HG02798 (cell line): ENCODE results near the gene CLEC4F.

Experiments used
- ATAC-seq: cut with Tn5 transposase; IDR thresholded peaks from one replicate; pipeline ENCODE4 v1.9.1; 2021; ENCODE audit warnings: mild to moderate bottlenecking; ENCODE audit not compliant: unreplicated experiment, poor library complexity

CLEC4F gene

GRCh38 chr2:70790136-70790828, 30.1 kb downstream of the CLEC4F start, which contains the start of gene FIGLA:
FIGLA (minus strand) TSS chr2:70790643; CDS start chr2:70790638, 5 bp downstream.
- ATAC-seq: no peak

- no peak for ATAC-seq
Measured at GRCh38 chr2:70789304-70790135, 30.9 kb downstream of the CLEC4F start.

- ATAC-seq: no peak
Measured at GRCh38 chr2:70785137-70785911, 35.1 kb downstream of the CLEC4F start.

GRCh38 chr2:70784320-70784719, 36.1 kb downstream of the CLEC4F start:
- no peak for ATAC-seq

GRCh38 chr2:70779911-70780545, 40.4 kb downstream of the CLEC4F start:
- no peak for ATAC-seq

- ATAC-seq: no peak
Measured at GRCh38 chr2:70779491-70779890, 40.9 kb downstream of the CLEC4F start.

GRCh38 chr2:70778676-70779075, 41.7 kb downstream of the CLEC4F start:
- ATAC-seq: no peak

- no peak for ATAC-seq
Measured at GRCh38 chr2:70777450-70777849, 42.9 kb downstream of the CLEC4F start.

- no peak for ATAC-seq
Measured at GRCh38 chr2:70776266-70776665, 44.1 kb downstream of the CLEC4F start.

- ATAC-seq: no peak
Measured at GRCh38 chr2:70775141-70775540, 45.3 kb downstream of the CLEC4F start.

- ATAC-seq: no peak
Measured at GRCh38 chr2:70772486-70773155, 47.8 kb downstream of the CLEC4F start.

GRCh38 chr2:70771446-70771845, 49.0 kb downstream of the CLEC4F start:
- ATAC-seq: peak; percentile 79

- no peak for ATAC-seq
Measured at GRCh38 chr2:70769450-70769849, 50.9 kb downstream of the CLEC4F start.

GRCh38 chr2:70768590-70769085, 51.8 kb downstream of the CLEC4F start:
- no peak for ATAC-seq

GRCh38 chr2:70767699-70768589, 52.5 kb downstream of the CLEC4F start, which contains the start of gene ADD2:
ADD2 (minus strand) TSS chr2:70768200; CDS start chr2:70706408, 61,792 bp downstream.
- no peak for ATAC-seq

GRCh38 chr2:70767079-70767698, 53.2 kb downstream of the CLEC4F start:
- ATAC-seq: no peak

GRCh38 chr2:70766357-70767078, 53.9 kb downstream of the CLEC4F start:
- ATAC-seq: no peak
